ENCODE data around the gene C17orf75.

- TF ChIP-seq EZH2 (IDR thresholded peaks at IDR 0.05; ENCODE audit: borderline replicate concordance, low read length), result no peak
- no peak for TF ChIP-seq CTCF (IDR thresholded peaks at IDR 0.05; ENCODE audit: low read length)
Observed at GRCh38 chr17:32299580-32300164, 42.3 kb downstream of the C17orf75 start.
